IPS DF 4.7 (cell line): ENCODE measurements around the gene UBE2I.
"Not testable (repeated sequence)": the region's sequence is repeated elsewhere in the genome, so short reads cannot be mapped to it uniquely, and the experiment has no call there.

Experiments used
- DNase-seq: peaks from one replicate; pipeline ENCODE4 v3.0.0-alpha.2; 2013; ENCODE audit warnings: low spot score; ENCODE audit errors: extremely low read depth

Gene UBE2I

DNA sequence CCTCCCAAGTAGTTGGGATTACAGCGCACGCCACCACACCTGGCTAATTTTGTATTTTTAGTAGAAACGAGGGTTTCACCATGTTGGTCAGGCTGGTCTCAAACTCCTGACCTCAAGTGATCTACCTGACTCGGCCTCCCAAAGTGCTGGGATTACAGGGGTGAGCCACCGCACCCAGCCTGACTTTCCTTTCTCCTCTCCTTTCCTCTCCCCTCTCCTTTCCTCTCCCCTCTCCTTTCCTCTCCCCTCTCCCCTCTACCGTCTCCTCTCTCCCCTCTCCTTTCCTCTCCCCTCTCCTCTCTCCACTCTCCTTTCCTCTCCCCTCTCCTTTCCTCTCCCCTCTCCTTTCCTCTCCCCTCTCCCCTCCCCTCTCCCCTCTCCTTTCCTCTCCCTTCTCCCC lies 17.2 kb upstream of the UBE2I start:
- DNase-seq, result not testable (repeated sequence)

GRCh38 chr16:1292808-1293207 lies 16.6 kb upstream of the UBE2I start:
- DNase-seq, result not testable (repeated sequence)

- no peak for DNase-seq
Observed at GRCh38 chr16:1293921-1294656, 15.3 kb upstream of the UBE2I start.

GRCh38 chr16:1295465-1295864 lies 14.0 kb upstream of the UBE2I start:
- no peak for DNase-seq

DNA sequence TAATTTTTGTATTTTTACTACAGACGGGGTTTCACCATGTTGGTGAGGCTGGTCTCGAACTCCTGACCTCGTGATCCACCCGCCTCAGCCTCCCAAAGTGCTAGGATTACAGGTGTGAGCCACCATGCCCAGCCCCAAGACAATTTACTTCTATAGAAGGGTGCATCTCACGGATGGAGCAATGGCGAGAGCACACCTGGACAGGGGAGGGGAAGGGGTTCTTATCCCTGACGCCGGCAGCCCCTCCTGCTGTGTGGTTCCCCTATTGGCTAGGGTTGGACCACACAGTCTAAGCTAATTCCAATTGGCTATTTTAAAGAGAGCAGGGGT lies 12.8 kb upstream of the UBE2I start:
- not testable (repeated sequence) for DNase-seq

GRCh38 chr16:1297018-1297696 lies 12.3 kb upstream of the UBE2I start:
- DNase-seq, result no peak

DNA sequence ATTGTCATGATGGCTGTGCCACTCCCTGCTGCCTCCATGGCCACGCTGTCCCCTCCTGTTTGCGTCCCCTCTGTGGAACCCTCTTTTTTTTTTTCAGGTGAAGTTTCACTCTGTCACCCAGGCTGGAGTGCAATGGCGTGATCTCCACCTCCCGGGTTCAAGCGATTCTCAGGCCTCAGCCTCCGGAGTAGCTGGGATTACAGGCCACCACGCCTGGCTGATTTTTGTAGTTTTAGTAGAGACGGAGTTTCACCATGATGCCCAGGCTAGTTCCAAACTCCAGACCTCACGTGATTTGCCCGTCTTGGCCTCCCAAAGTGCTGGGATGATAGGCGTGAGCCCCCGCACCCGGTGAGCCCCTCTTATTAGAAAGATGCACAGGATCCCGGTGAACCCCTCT lies 11.0 kb upstream of the UBE2I start:
- DNase-seq, result no peak

- no peak for DNase-seq
Observed at GRCh38 chr16:1299012-1299867, 10.2 kb upstream of the UBE2I start.

- DNase-seq, result no peak
Observed at GRCh38 chr16:1299868-1300203, 9.6 kb upstream of the UBE2I start.

DNA sequence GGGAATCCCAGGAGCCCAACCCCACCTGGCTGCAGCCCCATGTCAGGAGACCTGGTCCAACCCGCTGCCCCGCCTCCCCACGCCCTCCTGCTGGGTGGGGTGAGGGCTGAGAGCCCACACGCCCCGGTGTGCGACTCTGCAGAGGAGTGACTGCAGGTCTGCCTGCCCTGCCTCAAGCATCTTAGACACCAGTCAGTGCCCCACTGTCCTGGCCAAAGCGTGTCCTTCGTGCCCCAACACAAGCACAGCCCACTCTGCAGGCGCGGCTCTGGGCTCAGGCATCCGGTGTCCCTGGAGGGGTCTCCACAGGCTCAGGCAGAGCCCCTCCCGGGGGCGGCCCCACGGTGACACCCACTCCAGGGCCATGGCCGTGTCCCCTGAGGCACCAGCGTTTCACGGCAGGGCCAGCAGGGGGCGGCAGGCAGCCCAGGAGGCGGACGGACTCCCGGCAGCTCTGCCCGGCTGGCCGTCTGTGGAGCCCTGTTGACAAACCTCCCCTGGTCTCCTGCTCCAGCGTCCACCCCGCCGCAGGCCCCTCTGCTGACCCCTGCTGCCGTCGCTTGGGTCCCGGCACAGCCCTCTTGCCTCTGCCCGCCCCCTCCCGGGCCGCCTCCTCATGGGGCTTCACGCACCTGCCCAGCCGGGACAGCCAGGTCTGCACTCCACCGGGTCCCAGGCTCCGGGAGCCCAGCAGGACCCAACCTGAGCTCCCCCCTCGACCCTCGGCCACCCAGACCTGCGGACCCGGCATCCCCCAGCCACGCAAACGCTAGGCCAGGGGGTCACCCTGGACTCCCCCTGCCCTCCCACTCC lies 8.6 kb upstream of the UBE2I start:
- no peak for DNase-seq

- no peak for DNase-seq
Observed at GRCh38 chr16:1301562-1301961, 7.9 kb upstream of the UBE2I start.

GRCh38 chr16:1305823-1306222 lies 3.6 kb upstream of the UBE2I start:
- no peak for DNase-seq

DNA sequence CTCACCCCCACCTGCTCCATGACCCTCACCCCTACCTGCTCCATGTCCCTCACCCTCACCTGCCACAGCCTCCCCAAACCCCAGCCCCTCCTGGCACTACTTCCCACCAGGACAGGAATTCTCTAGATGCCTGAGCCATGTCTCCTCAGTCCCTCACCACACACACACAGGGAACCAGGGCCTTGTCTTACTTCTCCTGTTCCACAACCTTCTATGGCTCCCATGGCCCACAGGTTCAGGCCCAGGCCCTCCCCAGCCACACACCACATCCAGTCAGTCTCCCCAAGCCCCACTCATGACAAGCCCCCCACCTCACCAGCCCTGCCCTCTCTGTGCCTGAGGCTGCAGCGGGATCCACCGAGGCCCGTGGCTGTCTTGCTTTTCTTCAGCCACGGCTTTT lies 3.1 kb upstream of the UBE2I start:
- DNase-seq, result no peak

DNA sequence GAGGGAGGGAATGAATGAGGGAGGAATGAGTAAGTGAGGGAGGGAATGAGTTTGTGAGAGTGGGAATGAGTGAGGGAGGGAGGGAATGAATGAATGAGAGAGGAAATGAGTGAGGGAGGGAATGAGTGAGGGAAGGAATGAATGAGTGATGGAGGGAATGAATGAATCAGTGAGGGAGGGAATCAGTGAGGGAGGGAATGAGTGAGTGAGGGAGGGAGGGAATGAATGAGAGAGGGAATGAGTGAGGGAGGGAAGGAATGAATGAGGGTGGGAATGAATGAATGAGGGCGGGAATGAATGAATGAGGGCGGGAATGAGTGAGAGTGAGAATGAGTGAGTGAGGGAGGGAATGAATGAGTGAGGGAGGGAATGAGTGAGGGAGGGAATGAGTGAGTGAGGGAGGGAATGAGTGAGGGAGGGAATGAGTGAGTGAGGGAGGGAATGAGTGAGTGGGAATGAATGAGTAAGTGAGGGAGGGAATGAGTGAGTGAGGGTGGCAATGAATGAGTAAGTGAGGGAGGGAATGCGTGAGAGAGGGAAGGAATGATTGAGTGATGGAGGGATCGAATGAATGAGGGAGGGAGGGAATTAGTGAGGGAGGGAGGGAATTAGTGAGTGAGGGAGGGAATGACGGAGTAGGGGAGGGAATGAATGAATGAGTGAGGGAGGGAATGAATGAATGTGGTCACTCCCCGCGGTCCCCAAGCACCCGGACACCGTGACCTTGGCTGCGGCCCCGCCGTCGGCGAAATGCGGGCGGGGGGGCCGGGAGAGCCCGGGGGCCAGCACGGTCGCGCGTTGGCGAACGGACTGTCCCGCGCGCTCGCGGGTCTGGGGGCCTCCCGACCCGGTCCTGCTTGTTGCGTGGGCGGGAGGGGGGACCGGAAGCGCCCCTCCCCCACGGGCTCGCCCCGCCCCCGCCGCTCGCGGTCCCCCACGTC lies 1.1 kb upstream of the UBE2I start:
- DNase-seq, result no peak

- no peak for DNase-seq
Observed at GRCh38 chr16:1309888-1310831, 724 bp downstream of the UBE2I start.

DNA sequence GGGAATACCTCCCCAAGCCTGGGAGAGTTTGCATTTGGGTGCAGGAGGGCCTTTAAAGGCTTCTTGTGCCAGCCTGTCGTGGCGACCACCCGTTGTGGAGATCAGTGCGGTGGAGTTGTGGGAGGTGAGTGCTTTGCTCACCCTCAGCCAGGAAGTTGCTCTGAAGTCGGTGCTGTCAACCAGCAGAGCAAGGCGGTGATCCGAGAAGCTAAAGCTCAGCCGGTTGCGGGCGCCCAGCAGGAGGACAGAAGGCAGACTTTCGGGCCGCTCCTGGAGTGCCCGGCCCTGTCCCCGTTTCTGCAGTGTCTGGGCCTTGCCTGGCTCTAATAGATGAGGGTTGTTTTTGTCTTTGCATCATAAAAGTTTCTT lies 1.4 kb downstream of the UBE2I start:
- no peak for DNase-seq

GRCh38 chr16:1311212-1311737 lies 1.8 kb downstream of the UBE2I start:
- DNase-seq, result no peak

DNA sequence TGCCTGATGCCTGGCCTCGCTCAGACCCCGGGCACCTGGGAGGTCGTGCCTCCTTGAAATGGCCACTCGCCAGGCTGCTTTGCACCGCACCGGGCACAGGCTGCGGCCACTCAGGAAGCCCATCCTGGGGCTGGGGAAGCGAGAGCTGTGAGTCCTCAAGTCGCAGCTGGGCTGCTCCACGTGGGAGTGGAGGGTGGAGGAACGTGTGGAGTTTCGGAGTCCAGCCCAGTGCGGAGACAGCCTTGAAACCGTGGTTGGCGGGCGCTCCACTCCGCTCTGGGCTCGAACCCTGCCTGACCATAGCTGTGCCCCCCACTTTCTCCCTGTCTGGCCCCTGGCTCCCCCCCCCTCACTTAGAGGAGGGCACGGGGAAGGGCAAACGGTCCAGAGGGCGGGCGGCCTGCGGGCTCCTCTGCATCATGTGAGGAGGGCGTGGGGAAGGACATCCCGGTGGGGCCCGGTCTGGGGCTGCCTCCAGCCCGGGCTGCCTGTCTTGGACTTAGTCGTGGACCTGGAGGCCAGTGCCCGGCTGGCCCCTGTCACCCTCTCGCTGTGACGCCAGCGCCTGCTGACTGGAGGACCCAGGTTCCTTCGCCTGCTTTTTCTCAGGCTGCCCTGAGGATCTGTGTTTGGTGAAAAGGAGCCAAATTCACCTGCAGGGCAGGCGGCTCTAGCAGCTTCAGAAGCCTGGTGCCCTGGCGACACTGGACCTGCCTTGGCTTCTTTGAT lies 2.5 kb downstream of the UBE2I start:
- no peak for DNase-seq

GRCh38 chr16:1312467-1312816 lies 3.0 kb downstream of the UBE2I start:
- DNase-seq, result no peak
